OCI-LY1 (cell line): Measurements from ENCODE around the gene FAAH2.

Experiments
- CTCF ChIP-seq: fragments of 200-600 bp; sonication (generic), shearing (Covaris generic); IDR thresholded peaks from 2 replicates; pipeline ENCODE4 v1.5.1; 2017; ENCODE audit warnings: mild to moderate bottlenecking, antibody characterized with exemption, low read length, moderate library complexity, mixed read lengths
- EZH2 ChIP-seq: fragments of 200-600 bp; sonication (generic), shearing (Covaris generic); IDR thresholded peaks from 2 replicates; pipeline ENCODE4 v1.8.0; 2017; ENCODE audit warnings: borderline replicate concordance, mixed run types, mild to moderate bottlenecking, antibody characterized with exemption, low read length, moderate library complexity, mixed read lengths

- TF ChIP-seq CTCF (no peak), EZH2 (no peak)
Measured at GRCh38 chrX:57445832-57446231, 159.3 kb downstream of the FAAH2 start.
